H9 (cell line): ENCODE data around the gene GUCY2D. TPM values are rescaled to one million over a fixed set of nuclear protein-coding genes. Genes with fewer than 3 reads are reported as not detected.

ENCODE experiments used
- DNase-seq: peaks from one replicate; pipeline ENCODE4 v3.0.0-alpha.2; 2017
- H2AFZ ChIP-seq: one replicate; pipeline ENCODE4 v1.6.1; 2013; ENCODE audit warnings: mild to moderate bottlenecking, low read length, control low read depth, moderate library complexity
- H2AK5ac ChIP-seq: 2 replicates; pipeline ENCODE4 v1.6.1; 2013; ENCODE audit warnings: low read length, control low read depth, mixed read lengths; ENCODE audit not compliant: insufficient read length
- H2BK120ac ChIP-seq: one replicate; pipeline ENCODE4 v1.6.1; 2013; ENCODE audit warnings: low read depth, mild to moderate bottlenecking, low read length, control low read depth, inconsistent platforms; ENCODE audit not compliant: poor library complexity, severe bottlenecking
- H2BK12ac ChIP-seq: 2 replicates; pipeline ENCODE4 v1.6.1; 2013; ENCODE audit warnings: low read length, control low read depth, mixed read lengths, low read depth; ENCODE audit not compliant: insufficient read length
- H2BK15ac ChIP-seq: 2 replicates; pipeline ENCODE4 v1.6.1; 2013; ENCODE audit warnings: low read depth, low read length, control low read depth
- H2BK20ac ChIP-seq: one replicate; pipeline ENCODE4 v1.6.1; 2013; ENCODE audit warnings: low read depth, mild to moderate bottlenecking, low read length, control low read depth, inconsistent platforms; ENCODE audit not compliant: poor library complexity, severe bottlenecking
- H2BK5ac ChIP-seq: 2 replicates; pipeline ENCODE4 v1.6.1; 2013; ENCODE audit warnings: low read length, control low read depth, mixed read lengths; ENCODE audit not compliant: insufficient read length
- H3K14ac ChIP-seq: 2 replicates; pipeline ENCODE4 v1.6.1; 2013; ENCODE audit warnings: low read length, control low read depth; ENCODE audit not compliant: insufficient read depth
- H3K18ac ChIP-seq: 2 replicates; pipeline ENCODE4 v1.6.1; 2013; ENCODE audit warnings: low read depth, mild to moderate bottlenecking, mixed read lengths, low read length, control low read depth; ENCODE audit not compliant: insufficient read length
- H3K23ac ChIP-seq: 2 replicates; pipeline ENCODE4 v1.6.1; 2013; ENCODE audit warnings: low read length, control low read depth, mixed read lengths, low read depth; ENCODE audit not compliant: insufficient read length
- H3K23me2 ChIP-seq: 2 replicates; pipeline ENCODE4 v1.6.1; 2013; ENCODE audit warnings: low read depth, mild to moderate bottlenecking, mixed read lengths, low read length, control low read depth; ENCODE audit not compliant: insufficient read length, poor library complexity, severe bottlenecking
- H3K27ac ChIP-seq: 2 replicates; pipeline ENCODE4 v1.5.1; 2013; ENCODE audit warnings: low read length, control low read depth, mixed read lengths, low read depth; ENCODE audit not compliant: insufficient read length
- H3K27me3 ChIP-seq: 2 replicates; pipeline ENCODE4 v1.6.1; 2013; ENCODE audit warnings: low read length, control low read depth, inconsistent platforms; ENCODE audit not compliant: insufficient read depth
- H3K4ac ChIP-seq: 2 replicates; pipeline ENCODE4 v1.6.1; 2013; ENCODE audit warnings: low read depth, mild to moderate bottlenecking, control low read depth, inconsistent platforms, low read length, moderate library complexity
- H3K4me1 ChIP-seq: 2 replicates; pipeline ENCODE4 v1.6.1; 2013; ENCODE audit warnings: low read length, control low read depth, inconsistent platforms; ENCODE audit not compliant: insufficient read depth
- H3K4me2 ChIP-seq: 2 replicates; pipeline ENCODE4 v1.6.1; 2013; ENCODE audit warnings: low read length, control low read depth, mixed read lengths; ENCODE audit not compliant: insufficient read length, insufficient read depth
- H3K56ac ChIP-seq: 2 replicates; pipeline ENCODE4 v1.6.1; 2013; ENCODE audit warnings: low read depth, mild to moderate bottlenecking, mixed read lengths, low read length, control low read depth; ENCODE audit not compliant: insufficient read length
- H3K79me1 ChIP-seq: 2 replicates; pipeline ENCODE4 v1.6.1; 2013; ENCODE audit warnings: low read depth, mild to moderate bottlenecking, moderate library complexity, low read length, control low read depth, inconsistent platforms; ENCODE audit not compliant: insufficient read depth, poor library complexity, severe bottlenecking
- H3K79me2 ChIP-seq: 2 replicates; pipeline ENCODE4 v1.6.1; 2013; ENCODE audit warnings: low read length, control low read depth, inconsistent platforms; ENCODE audit not compliant: insufficient read depth
- H3K9ac ChIP-seq: 2 replicates; pipeline ENCODE4 v1.6.1; 2013; ENCODE audit warnings: low read length, control low read depth, mixed read lengths; ENCODE audit not compliant: insufficient read length; ENCODE audit errors: extremely low read depth
- H3K9me3 ChIP-seq: one replicate; pipeline ENCODE4 v1.6.1; 2013; ENCODE audit warnings: low read depth, low read length, inconsistent platforms; ENCODE audit not compliant: control insufficient read depth
- H3T11ph ChIP-seq: one replicate; pipeline ENCODE4 v1.6.1; 2013; ENCODE audit warnings: mild to moderate bottlenecking, low read length, control low read depth, inconsistent platforms
- H4K20me1 ChIP-seq: one replicate; pipeline ENCODE4 v1.6.1; 2013; ENCODE audit not compliant: control insufficient read depth, insufficient read length, insufficient read depth
- H4K5ac ChIP-seq: 2 replicates; pipeline ENCODE4 v1.6.1; 2013; ENCODE audit warnings: low read depth, mild to moderate bottlenecking, mixed read lengths, low read length, control low read depth; ENCODE audit not compliant: insufficient read length
- H4K8ac ChIP-seq: replicated peaks from 2 replicates; pipeline ENCODE4 v1.6.1; 2013; ENCODE audit warnings: low read length, control low read depth, mixed read lengths, low read depth; ENCODE audit not compliant: insufficient read length
- H4K91ac ChIP-seq: 2 replicates; pipeline ENCODE4 v1.6.1; 2013; ENCODE audit warnings: low read depth, mild to moderate bottlenecking, moderate library complexity, mixed read lengths, low read length, control low read depth; ENCODE audit not compliant: insufficient read length
- H3K27ac Mint-ChIP-seq, 3 experiments: 2 replicates in 2 of 3; 3 replicates in 1 of 3; pipeline ENCODE4 v1.8.0; 2020 to 2021; ENCODE audit warnings: mixed read lengths in 3 of 3, mild to moderate bottlenecking in 1 of 3, moderate library complexity in 1 of 3
- H3K27me3 Mint-ChIP-seq: 2 replicates; pipeline ENCODE4 v1.8.0; 2021; ENCODE audit warnings: low read depth, mild to moderate bottlenecking, moderate library complexity, mixed read lengths
- H3K36me3 Mint-ChIP-seq, 3 experiments: 2 replicates in 2 of 3; 3 replicates in 1 of 3; pipeline ENCODE4 v1.8.0; 2020 to 2021; ENCODE audit warnings: low read depth in 3 of 3, mixed read lengths in 3 of 3; ENCODE audit not compliant: insufficient read depth in 1 of 3
- H3K4me1 Mint-ChIP-seq, 2 experiments: 2 replicates each; pipeline ENCODE4 v1.8.0; 2020; ENCODE audit warnings: mixed read lengths in 2 of 2
- H3K4me3 Mint-ChIP-seq, 2 experiments: 2 replicates in 1 of 2; 3 replicates in 1 of 2; pipeline ENCODE4 v1.8.0; 2020 to 2021; ENCODE audit warnings: mild to moderate bottlenecking in 2 of 2, mixed read lengths in 2 of 2, moderate library complexity in 1 of 2
- H3K9me3 Mint-ChIP-seq, 2 experiments: 2 replicates in 1 of 2; 3 replicates in 1 of 2; pipeline ENCODE4 v1.8.0; 2020; ENCODE audit warnings: mild to moderate bottlenecking in 2 of 2, mixed read lengths in 2 of 2, moderate library complexity in 1 of 2
- CTCF ChIP-seq: fragments of 200-600 bp; sonication (generic); conservative IDR thresholded peaks from 3 replicates; pipeline ENCODE4 v1.8.0; 2021; ENCODE audit warnings: antibody characterized with exemption, mild to moderate bottlenecking
- WGBS: extraction: QIAGEN DNeasy Blood & Tissue Kit; methylation state at CpG from one replicate; pipeline ENCODE4 v1.1.7; 2013; ENCODE audit warnings: missing lambda C conversion rate, low lambda C conversion rate, mixed read lengths; ENCODE audit not compliant: insufficient read length; ENCODE audit errors: extremely low coverage; 5-methylcytosine and 5-hydroxymethylcytosine counted together
- total RNA-seq: library from RNA; stranded (reverse); gene quantifications from 2 replicates; pipeline ENCODE4 v1.2.1, GENCODE V29; 2021

Gene GUCY2D
- total RNA-seq, 1 experiment from 2014 or later: 0.15 TPM

- H3K4me1 ChIP-seq: no peaks in the 10 kb centered on the region; the same call in 1 of the 2 replicates
- H4K5ac ChIP-seq: no peak overlapping the region
- H2AFZ ChIP-seq: no peak overlapping the region
- no peak overlapping the region for H2BK120ac ChIP-seq
- H2AK5ac ChIP-seq: no peak overlapping the region
- H3K27ac ChIP-seq: no peak overlapping the region
- no peak overlapping the region for H3K4ac ChIP-seq
- no peaks in the 10 kb centered on the region; the same call in 1 of the 2 replicates for H3K27me3 ChIP-seq
- H2BK5ac ChIP-seq: no peak overlapping the region
- no peak overlapping the region; a peak in 1 of 5 replicates for H3K4me3 Mint-ChIP-seq
- peaks cover 0 to 1% (median 0%) of the 10 kb centered on the region in 3 experiments; a peak in 2 of 7 replicates for H3K36me3 Mint-ChIP-seq
- H3K4me2 ChIP-seq: no peak overlapping the region
- H3K9me3 Mint-ChIP-seq: no peaks in the 10 kb centered on the region
- no peaks in the 10 kb centered on the region for H3K79me1 ChIP-seq
- H4K91ac ChIP-seq: no peak overlapping the region
- no peak for TF ChIP-seq CTCF
- no peak overlapping the region for H3K9ac ChIP-seq
- H3K9me3 ChIP-seq: no peaks in the 10 kb centered on the region
- no peak overlapping the region for H2BK15ac ChIP-seq
- no peak overlapping the region for H3K18ac ChIP-seq
- H4K20me1 ChIP-seq: no peaks in the 10 kb centered on the region
- no peak overlapping the region for H2BK12ac ChIP-seq
- peaks cover 40% of the 10 kb centered on the region for H3K27me3 Mint-ChIP-seq
- no CpG with 5 or more reads among the region's 12 CpGs for WGBS
- DNase-seq: no peak
- no peak overlapping the region for H3K23ac ChIP-seq
- no peak overlapping the region for H3K56ac ChIP-seq
- H2BK20ac ChIP-seq: no peak overlapping the region
- H3K14ac ChIP-seq: no peak overlapping the region
- H3T11ph ChIP-seq: no peak overlapping the region
- peaks cover 4 to 8% of the 10 kb centered on the region in 2 experiments for H3K4me1 Mint-ChIP-seq
- H3K79me2 ChIP-seq: no peaks in the 10 kb centered on the region
- H4K8ac ChIP-seq: no peak overlapping the region
- H3K27ac Mint-ChIP-seq: no peak overlapping the region
- H3K23me2 ChIP-seq: peaks cover 11% of the 10 kb centered on the region
Measured at GRCh38 chr17:8013731-8014557, 11.5 kb downstream of the GUCY2D start.
